Neural cell (in vitro differentiated cells): ENCODE measurements around the gene OR7G1. TPM values are rescaled to one million over a fixed set of nuclear protein-coding genes. Genes with fewer than 3 reads are reported as not detected.

Source experiments
- polyA plus RNA-seq: library from polyadenylated mRNA; depleted of rRNA; stranded (reverse); fragments of >200 nt; gene quantifications from 2 replicates; pipeline ENCODE4 v1.2.3, GENCODE V29; 2014
- small RNA-seq, 3 experiments: library from RNA; depleted of rRNA; stranded (forward); fragments of <200 nt; gene quantifications; one replicate each; pipeline ENCODE3, GENCODE V24; 2012

The OR7G1 gene
- polyA plus RNA-seq, 1 donor from 2014 or later = not detected

Small RNAs within 50 kb of the gene (small RNA-seq; reads per million reads assigned to genes)
- gene OR1M4P = 0 reads per million in 3 experiments

Other genes starting within 250 kb of the OR7G1 start
- not detected in 2 replicates for gene MUC16, start 105.4 kb downstream of the OR7G1 start, polyA plus RNA-seq
- not detected in 2 replicates for gene OR1M1, start 28.7 kb downstream of the OR7G1 start, polyA plus RNA-seq
- gene OR7G2, start 8.3 kb downstream of the OR7G1 start, polyA plus RNA-seq = not detected in 2 replicates
- not detected in 2 replicates for gene OR7G3, start 11.2 kb upstream of the OR7G1 start, polyA plus RNA-seq
- 14.5 and 18.5 TPM in 2 replicates for gene ZNF317, start 24.6 kb upstream of the OR7G1 start, polyA plus RNA-seq
- 0.09 and 0.30 TPM in 2 replicates for gene OR7D2, start 63.2 kb upstream of the OR7G1 start, polyA plus RNA-seq
- gene OR7D4, start 103.8 kb upstream of the OR7G1 start, polyA plus RNA-seq = not detected in 2 replicates
- not detected in 2 replicates for gene OR7E24, start 135.2 kb upstream of the OR7G1 start, polyA plus RNA-seq
- gene ZNF699, start 194.1 kb upstream of the OR7G1 start, polyA plus RNA-seq = 13.5 and 21.7 TPM in 2 replicates
- 50.4 and 57.7 TPM in 2 replicates for gene ZNF559, start 208.4 kb upstream of the OR7G1 start, polyA plus RNA-seq
- gene ZNF177, start 247.2 kb upstream of the OR7G1 start, polyA plus RNA-seq = 51.0 and 61.1 TPM in 2 replicates